Lung (tissue), 12 donors: Measurements from ENCODE around the gene RSRC2. TPM values are rescaled to one million over a fixed set of nuclear protein-coding genes. Genes with fewer than 3 reads are reported as not detected.

Source experiments
- ATAC-seq: fragments of 200-7000 bp; cut with Tn5 transposase; one replicate; pipeline ENCODE4 v1.9.1; 2020; ENCODE audit warnings: moderate number of reproducible peaks; ENCODE audit not compliant: insufficient read depth, low FRiP score
- DNase-seq, 3 donors: peaks; one replicate each; pipeline ENCODE4 v3.0.0-alpha.2; 2013 to 2017
- H3K27ac ChIP-seq, 2 donors: one replicate each; pipeline ENCODE4 v1.5.1; 2013; ENCODE audit warnings: mild to moderate bottlenecking in 2 of 2, moderate library complexity in 2 of 2, control low read depth in 1 of 2, inconsistent platforms in 1 of 2, low read depth in 1 of 2, low read length in 1 of 2
- H3K27me3 ChIP-seq, 3 donors: one replicate each; pipeline ENCODE4 v1.5.1; 2013; ENCODE audit warnings: low read length in 2 of 3; ENCODE audit not compliant: control insufficient read depth in 3 of 3, insufficient read depth in 3 of 3
- H3K36me3 ChIP-seq, 4 donors: one replicate each; pipeline ENCODE4 v1.5.1; 2013; ENCODE audit warnings: low read length in 4 of 4, mild to moderate bottlenecking in 1 of 4, moderate library complexity in 1 of 4; ENCODE audit not compliant: control insufficient read depth in 4 of 4, insufficient read depth in 4 of 4
- H3K4me1 ChIP-seq, 5 donors: one replicate each; pipeline ENCODE4 v1.5.1; 2013; ENCODE audit warnings: low read length in 5 of 5, mild to moderate bottlenecking in 2 of 5, moderate library complexity in 1 of 5; ENCODE audit not compliant: control insufficient read depth in 5 of 5, insufficient read depth in 5 of 5
- H3K4me3 ChIP-seq: one replicate; pipeline ENCODE4 v1.5.1; 2013; ENCODE audit warnings: mild to moderate bottlenecking, control low read depth, moderate library complexity
- H3K9ac ChIP-seq, 2 donors: one replicate each; pipeline ENCODE4 v1.5.1; 2013; ENCODE audit warnings: low read length in 2 of 2, control low read depth in 1 of 2; ENCODE audit not compliant: insufficient read depth in 1 of 2
- H3K9me3 ChIP-seq, 4 donors: one replicate each; pipeline ENCODE4 v1.5.1; 2013; ENCODE audit warnings: low read length in 3 of 4, mild to moderate bottlenecking in 1 of 4, moderate library complexity in 1 of 4; ENCODE audit not compliant: control insufficient read depth in 4 of 4, insufficient read depth in 3 of 4
- WGBS, 2 donors: extraction: QIAGEN DNeasy Blood & Tissue Kit; methylation state at CpG; one replicate each; pipeline ENCODE4 v1.1.7; 2013; 5-methylcytosine and 5-hydroxymethylcytosine counted together
- polyA plus RNA-seq, 2 donors: library from polyadenylated mRNA; stranded (reverse); fragments of 200-250 nt; gene quantifications; one replicate each; pipeline ENCODE4 v1.2.1, GENCODE V29; 2013
- total RNA-seq, 2 donors: library from RNA; depleted of rRNA in 1 of 2; stranded (reverse); fragments of >200 nt in 1 of 2; gene quantifications; one replicate each; pipeline ENCODE4 v1.2.1, GENCODE V29; 2014 to 2021
- TF ChIP-seq, protein P1 (sequence below): IDR thresholded peaks from 2 replicates; pipeline ENCODE4 v1.5.1; 2012; ENCODE audit warnings: mild to moderate bottlenecking; ENCODE audit errors: control extremely low read depth, extremely low read depth
- donor health status: control.
- donor health status: control.
- donor health status: Bipolar disorder and iron deficiency.
- donor health status: healthy.
- donor health status: DM: yes; HTN: yes; CAD: no.

The RSRC2 gene
- total and polyA plus RNA-seq, 4 donors = 43.3 to 115 (median 47.9) TPM

DNA sequence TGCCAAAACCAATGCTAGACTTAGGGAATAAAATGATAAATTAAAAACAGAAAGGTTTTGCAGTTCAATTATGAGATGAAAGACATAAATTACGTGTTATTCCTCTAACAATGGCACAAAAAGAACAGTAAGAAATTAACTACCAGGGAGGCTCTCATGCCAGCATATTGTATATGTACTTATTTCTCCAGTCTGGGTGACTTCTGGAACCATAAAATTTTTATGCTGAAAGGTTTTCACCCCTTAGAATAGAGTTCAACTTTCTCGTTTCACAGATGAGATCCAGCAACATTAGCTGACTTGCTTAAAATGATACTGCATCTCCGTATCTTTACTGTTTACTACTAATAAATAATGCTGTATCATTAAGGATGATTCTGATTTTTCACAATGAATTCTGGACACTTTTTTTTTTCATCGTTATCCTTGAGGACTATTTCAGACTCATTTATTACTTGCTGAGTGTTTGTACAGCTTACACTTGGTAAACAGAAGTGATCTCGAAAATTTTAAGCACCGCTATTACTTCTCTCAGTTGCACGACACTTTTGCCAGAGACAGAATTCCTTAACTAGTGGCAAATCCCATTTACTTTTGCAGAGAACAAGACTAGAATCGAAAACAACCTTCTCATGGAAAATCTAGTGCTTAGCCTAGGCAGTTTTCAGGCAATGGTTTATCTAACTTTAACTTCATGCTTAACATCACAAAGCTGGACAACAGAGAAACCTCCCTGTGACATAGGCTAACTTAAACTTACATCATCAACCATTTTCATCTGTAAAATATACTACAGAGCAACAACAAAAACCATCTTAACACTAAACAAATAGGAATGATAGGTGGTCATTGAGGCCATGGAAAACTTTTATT, 2.7 kb downstream of the RSRC2 start:
- Histone ChIP-seq H3K4me3 (no peak overlapping the region), H3K27me3 (no peaks in the 10 kb centered on the region), H3K9me3 (peaks cover 0 to 2% (median 0%) of the 10 kb centered on the region in 4 donors), H3K36me3 (peaks cover 5 to 39% (median 26%) of the 10 kb centered on the region in 4 donors), H3K4me1 (peaks cover 3 to 38% (median 15%) of the 10 kb centered on the region in 5 donors), H3K9ac (peak overlapping the region in 1 of 2 donors; percentile 60), H3K27ac (peak overlapping the region in 1 of 2 donors; percentile 33)
- DNase-seq (peak in 1 of 3 donors; percentile 20), ATAC-seq (no peak)
- whole genome bisulfite sequencing, 2 donors = 28 to 40% methylated on average over 8 of the region's 8 CpGs
- TF ChIP-seq, protein P1, sequence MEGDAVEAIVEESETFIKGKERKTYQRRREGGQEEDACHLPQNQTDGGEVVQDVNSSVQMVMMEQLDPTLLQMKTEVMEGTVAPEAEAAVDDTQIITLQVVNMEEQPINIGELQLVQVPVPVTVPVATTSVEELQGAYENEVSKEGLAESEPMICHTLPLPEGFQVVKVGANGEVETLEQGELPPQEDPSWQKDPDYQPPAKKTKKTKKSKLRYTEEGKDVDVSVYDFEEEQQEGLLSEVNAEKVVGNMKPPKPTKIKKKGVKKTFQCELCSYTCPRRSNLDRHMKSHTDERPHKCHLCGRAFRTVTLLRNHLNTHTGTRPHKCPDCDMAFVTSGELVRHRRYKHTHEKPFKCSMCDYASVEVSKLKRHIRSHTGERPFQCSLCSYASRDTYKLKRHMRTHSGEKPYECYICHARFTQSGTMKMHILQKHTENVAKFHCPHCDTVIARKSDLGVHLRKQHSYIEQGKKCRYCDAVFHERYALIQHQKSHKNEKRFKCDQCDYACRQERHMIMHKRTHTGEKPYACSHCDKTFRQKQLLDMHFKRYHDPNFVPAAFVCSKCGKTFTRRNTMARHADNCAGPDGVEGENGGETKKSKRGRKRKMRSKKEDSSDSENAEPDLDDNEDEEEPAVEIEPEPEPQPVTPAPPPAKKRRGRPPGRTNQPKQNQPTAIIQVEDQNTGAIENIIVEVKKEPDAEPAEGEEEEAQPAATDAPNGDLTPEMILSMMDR = no peak

DNA sequence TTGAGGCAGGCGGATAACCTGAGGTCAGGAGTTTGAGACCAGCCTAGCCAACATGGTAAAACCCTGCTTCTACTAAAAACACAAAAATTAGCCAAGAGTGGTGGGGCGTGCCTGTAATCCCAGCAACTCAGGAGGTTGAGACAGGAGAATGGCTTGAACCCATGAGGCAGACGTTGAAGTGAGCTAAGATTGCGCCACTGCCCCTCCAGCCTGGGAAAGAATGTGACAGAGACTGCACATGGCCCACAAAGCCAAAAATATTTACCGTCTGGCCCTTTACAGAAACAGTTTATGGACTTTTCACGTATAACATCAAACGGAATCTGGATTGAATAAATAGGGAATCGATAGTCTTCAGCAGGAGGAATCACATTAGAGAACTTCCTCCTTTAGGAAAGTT, 3.5 kb downstream of the RSRC2 start:
- TF ChIP-seq, protein P1 = no peak
- H3K4me1 ChIP-seq = peaks cover 3 to 33% (median 15%) of the 10 kb centered on the region in 5 donors
- peaks cover 0 to 2% (median 0%) of the 10 kb centered on the region in 4 donors for H3K9me3 ChIP-seq
- H3K27ac ChIP-seq = peak overlapping the region in 1 of 2 donors; percentile 3
- H3K4me3 ChIP-seq = no peak overlapping the region
- H3K36me3 ChIP-seq = peaks cover 5 to 46% (median 28%) of the 10 kb centered on the region in 4 donors
- no peak for ATAC-seq
- H3K27me3 ChIP-seq = no peaks in the 10 kb centered on the region
- WGBS, 2 donors = 40 to 45% methylated on average over 8 of the region's 8 CpGs
- DNase-seq = peak in 1 of 3 donors; percentile 13
- no peak overlapping the region for H3K9ac ChIP-seq

DNA sequence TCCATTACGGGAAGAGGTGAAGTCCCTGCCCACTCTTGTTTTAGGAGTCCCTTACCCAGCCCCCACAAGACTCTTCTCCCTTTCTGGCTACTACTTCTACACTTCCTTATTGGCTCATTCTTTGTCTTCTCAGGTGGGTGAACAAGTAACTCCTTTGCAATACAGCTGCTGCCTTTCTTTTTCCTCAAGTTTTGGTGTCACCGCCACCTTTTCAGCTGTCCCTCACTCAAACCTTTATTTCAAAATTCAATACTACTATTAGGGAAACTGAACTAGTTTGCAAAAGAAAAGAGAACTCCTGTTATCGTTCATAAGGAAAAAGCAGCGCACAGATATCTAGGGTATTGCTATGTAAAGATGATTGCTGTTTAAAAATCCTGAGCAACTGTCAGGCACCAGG, 6.1 kb downstream of the RSRC2 start:
- H3K9me3 ChIP-seq = no peaks in the 10 kb centered on the region
- no peak overlapping the region for H3K9ac ChIP-seq
- no peaks in the 10 kb centered on the region for H3K27me3 ChIP-seq
- TF ChIP-seq, protein P1 = no peak
- H3K27ac ChIP-seq = no peak overlapping the region
- 95 to 97% methylated on average over 4 of the region's 4 CpGs for WGBS, 2 donors
- H3K4me3 ChIP-seq = no peak overlapping the region
- peaks cover 17 to 69% (median 48%) of the 10 kb centered on the region in 4 donors for H3K36me3 ChIP-seq
- no peak for DNase-seq
- H3K4me1 ChIP-seq = peaks cover 0 to 24% (median 12%) of the 10 kb centered on the region in 5 donors
- ATAC-seq = no peak
